ENCODE measurements around the gene UBE2O. TPM values are rescaled to one million over a fixed set of nuclear protein-coding genes. Genes with fewer than 3 reads are reported as not detected.
A peak's percentile ranks its signal among the peaks of the same experiment; 100 is the strongest.

The UBE2O gene
- total and polyA plus RNA-seq, 2 experiments from 2014 or later, result 30.4 to 79.4 TPM

- Histone ChIP-seq H3K4me3 (no peak overlapping the region), H3K79me2 (replicated peaks; ENCODE audit: insufficient read depth) (no peaks in the 10 kb centered on the region), H3K27ac (ENCODE audit: low read depth) (0 out of 2 replicates have a peak overlapping the region, but pooled peaks have one; percentile 59), H3K4me2 (no peak overlapping the region), H3K9me2 (ENCODE audit: insufficient read depth) (no peaks in the 10 kb centered on the region), H4K20me1 (replicated peaks; ENCODE audit: insufficient read depth) (0 out of 2 replicates have a peak, but pooled peaks cover 4% of the 10 kb centered on the region), H3F3A (replicated peaks; ENCODE audit: low read depth) (peaks cover 27% of the 10 kb centered on the region), H3K36me3 (ENCODE audit: insufficient read depth) (peaks cover 31% of the 10 kb centered on the region), H3K27me3 (ENCODE audit: insufficient read depth) (no peaks in the 10 kb centered on the region), H3K4me1 (ENCODE audit: insufficient read depth) (peaks cover 12% of the 10 kb centered on the region), H2AFZ (no peak overlapping the region)
- Mint-ChIP-seq H3K36me3 (ENCODE audit: low read depth) (peaks cover 71% of the 10 kb centered on the region), H3K9me3 (no peaks in the 10 kb centered on the region; the same call in 2 of the 3 replicates), H3K27me3 (ENCODE audit: insufficient read depth, low read depth, poor library complexity) (peaks cover 10% of the 10 kb centered on the region), H3K27ac (peak overlapping the region; percentile 80), H3K4me1 (peaks cover 17% of the 10 kb centered on the region), H3K4me3 (no peak overlapping the region)
- TF ChIP-seq JUNB (IDR thresholded peaks at IDR 0.05; ENCODE audit: unreplicated experiment) (no peak), POLR2AphosphoS5 (IDR thresholded peaks at IDR 0.05; ENCODE audit: low read depth) (no peak), ZNF462 (CRISPR knock-in tag; IDR thresholded peaks at IDR 0.05) (no peak), NANOG (IDR thresholded peaks at IDR 0.05; ENCODE audit: borderline replicate concordance) (no peak), ZNF114 (CRISPR knock-in tag; IDR thresholded peaks at IDR 0.05) (no peak), STAT1 (IDR thresholded peaks at IDR 0.05; ENCODE audit: unreplicated experiment) (no peak), ZNF331 (CRISPR knock-in tag; IDR thresholded peaks at IDR 0.05; ENCODE audit: low read depth) (no peak), ETS1 (IDR thresholded peaks at IDR 0.05) (no peak), REST (IDR thresholded peaks at IDR 0.05; ENCODE audit: unreplicated experiment) (no peak), EZH2phosphoT487 (IDR thresholded peaks at IDR 0.05; ENCODE audit: unreplicated experiment) (no peak), CREB1 (CRISPR knock-in tag; IDR thresholded peaks at IDR 0.05; ENCODE audit: low read depth) (no peak), EZH2 (IDR thresholded peaks at IDR 0.05; ENCODE audit: low read depth, unreplicated experiment) (no peak), CTCF (conservative IDR thresholded peaks at IDR 0.05; ENCODE audit: low read depth in 2 of 2) (no peak)
- no peak for DNase-seq (ENCODE audit: low spot score)
- ATAC-seq, result no peak
These were observed 58.8 kb downstream of the UBE2O start for GRCh38 chr17:76394166-76394565.

Measured in GM23338 (cell line).